Measurements from ENCODE around the gene PCSK6.
"Not testable (repeated sequence)": the region's sequence is repeated elsewhere in the genome, so short reads cannot be mapped to it uniquely, and the experiment has no call there.

The PCSK6 gene

GRCh38 chr15:101378879-101379278 lies 110.6 kb downstream of the PCSK6 start (continued):
- no peak for TF ChIP-seq BACH2 (CRISPR knock-in tag; IDR thresholded peaks at IDR 0.05; ENCODE audit: borderline replicate concordance)

- ATAC-seq, result no peak
- no peak for TF ChIP-seq TCF4 (CRISPR knock-in tag; IDR thresholded peaks at IDR 0.05; ENCODE audit: borderline replicate concordance)
- TF ChIP-seq ZNF565 (CRISPR knock-in tag; conservative IDR thresholded peaks at IDR 0.05; ENCODE audit: low read depth), result no peak
- TF ChIP-seq OSR1 (CRISPR knock-in tag; IDR thresholded peaks at IDR 0.05), result no peak
- no peak for TF ChIP-seq CSDC2 (CRISPR knock-in tag; IDR thresholded peaks at IDR 0.05)
- no peak for TF ChIP-seq CSRNP3 (CRISPR knock-in tag; IDR thresholded peaks at IDR 0.05)
- TF ChIP-seq ZC3H10 (CRISPR knock-in tag; IDR thresholded peaks at IDR 0.05), result no peak
- TF ChIP-seq PPARA (CRISPR knock-in tag; IDR thresholded peaks at IDR 0.05; ENCODE audit: borderline replicate concordance), result no peak
- TF ChIP-seq TSHZ2 (CRISPR knock-in tag; IDR thresholded peaks at IDR 0.05), result no peak
- TF ChIP-seq BACH2 (CRISPR knock-in tag; IDR thresholded peaks at IDR 0.05; ENCODE audit: borderline replicate concordance), result no peak
Measured at GRCh38 chr15:101378171-101378755, 111.2 kb downstream of the PCSK6 start.

GRCh38 chr15:101376615-101377395 lies 112.7 kb downstream of the PCSK6 start:
- TF ChIP-seq GLIS3 (CRISPR knock-in tag; IDR thresholded peaks at IDR 0.05) (no peak), TSHZ2 (CRISPR knock-in tag; IDR thresholded peaks at IDR 0.05) (no peak), CREB5 (CRISPR knock-in tag; IDR thresholded peaks at IDR 0.05; ENCODE audit: low read depth) (no peak), ESRRG (CRISPR knock-in tag; IDR thresholded peaks at IDR 0.05) (no peak), ZFP3 (CRISPR knock-in tag; IDR thresholded peaks at IDR 0.05) (no peak), ZC3H10 (CRISPR knock-in tag; IDR thresholded peaks at IDR 0.05) (no peak), ISL1 (CRISPR knock-in tag; IDR thresholded peaks at IDR 0.05) (no peak), ZNF70 (CRISPR knock-in tag; IDR thresholded peaks at IDR 0.05) (no peak), ZNF8 (CRISPR knock-in tag; IDR thresholded peaks at IDR 0.05) (no peak), ZFP30 (CRISPR knock-in tag; IDR thresholded peaks at IDR 0.05) (no peak), CSRNP3 (CRISPR knock-in tag; IDR thresholded peaks at IDR 0.05) (no peak), TCF4 (CRISPR knock-in tag; IDR thresholded peaks at IDR 0.05; ENCODE audit: borderline replicate concordance) (no peak), TOX (CRISPR knock-in tag; IDR thresholded peaks at IDR 0.05; ENCODE audit: borderline replicate concordance) (no peak), PATZ1 (CRISPR knock-in tag; IDR thresholded peaks at IDR 0.05; ENCODE audit: borderline replicate concordance) (no peak), BACH2 (CRISPR knock-in tag; IDR thresholded peaks at IDR 0.05; ENCODE audit: borderline replicate concordance) (no peak), SNAI2 (CRISPR knock-in tag; IDR thresholded peaks at IDR 0.05) (no peak), OSR1 (CRISPR knock-in tag; IDR thresholded peaks at IDR 0.05) (no peak), CSDC2 (CRISPR knock-in tag; IDR thresholded peaks at IDR 0.05) (no peak), ZNF565 (CRISPR knock-in tag; conservative IDR thresholded peaks at IDR 0.05; ENCODE audit: low read depth) (no peak)
- ATAC-seq, result no peak

GRCh38 chr15:101375006-101375405 lies 114.5 kb downstream of the PCSK6 start:
- not testable (repeated sequence) for ATAC-seq

All from SK-N-SH treated with all-trans-retinoic acid at 6 μM for 48 hours (cell line).